Epidermal melanocyte (primary cell): ENCODE measurements around the gene WWC2.

Source experiments
- DNase-seq: peaks from one replicate; pipeline ENCODE4 v3.0.0; 2011; ENCODE audit warnings: low spot score; ENCODE audit not compliant: insufficient read length

The WWC2 gene

DNA sequence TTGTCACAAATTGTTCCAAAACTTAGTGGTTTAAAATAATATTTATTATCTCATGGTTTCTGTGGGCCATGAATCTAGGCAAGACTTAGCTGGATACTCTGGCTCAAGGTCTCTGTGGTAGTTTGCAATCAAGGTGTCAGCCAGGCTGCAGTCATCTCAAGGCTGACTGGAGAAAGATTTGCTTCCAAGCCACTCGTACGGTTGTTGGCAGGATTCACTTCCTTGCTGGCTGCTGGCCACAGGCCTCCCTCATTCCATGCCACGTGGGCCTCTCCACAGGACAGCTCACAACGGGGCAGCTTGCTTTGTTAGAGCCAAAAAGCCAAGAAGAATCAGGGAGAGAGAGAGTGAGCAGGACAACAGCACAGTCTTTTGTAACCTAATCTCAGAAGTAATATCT is 101.4 kb downstream of the WWC2 start:
- no peak for DNase-seq

DNA sequence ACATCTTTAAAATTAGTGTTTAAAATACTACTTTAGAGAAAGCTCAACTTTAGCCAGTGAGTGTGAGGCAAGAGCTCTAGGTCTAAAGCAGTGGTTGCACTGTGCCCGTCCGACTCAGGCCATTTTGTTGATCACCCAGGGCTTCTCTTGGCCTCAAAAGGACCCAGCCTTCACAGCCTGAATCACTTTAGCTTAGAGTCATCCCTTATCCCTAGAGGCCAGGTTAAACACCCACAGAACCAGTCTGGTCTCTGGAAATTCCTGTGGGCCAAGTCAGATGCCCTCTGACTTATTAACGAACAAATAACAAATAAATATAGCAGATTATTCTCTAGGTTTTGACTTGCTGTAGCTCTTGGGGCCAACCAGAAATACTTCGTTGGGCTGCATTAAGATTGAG is 102.3 kb downstream of the WWC2 start:
- DNase-seq = no peak

DNA sequence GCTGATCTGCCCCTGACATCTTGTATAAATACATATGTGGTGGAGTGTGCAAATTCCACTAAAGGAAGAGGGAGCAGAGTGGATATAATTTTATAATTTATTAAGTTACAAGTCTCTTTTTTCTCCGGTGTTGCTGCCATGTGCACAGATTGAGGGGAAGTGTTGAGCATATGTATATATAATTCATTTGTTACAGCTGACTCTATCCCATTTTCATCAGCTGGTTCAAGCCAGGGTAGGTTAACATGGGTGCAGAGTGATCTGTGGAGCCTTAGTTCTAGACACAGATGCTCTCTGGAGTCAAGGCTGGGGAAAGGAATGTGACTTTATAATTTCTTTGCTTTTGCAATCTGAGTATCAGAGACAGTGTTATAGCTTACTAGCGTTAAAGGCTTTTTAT is 103.5 kb downstream of the WWC2 start:
- DNase-seq = no peak

DNA sequence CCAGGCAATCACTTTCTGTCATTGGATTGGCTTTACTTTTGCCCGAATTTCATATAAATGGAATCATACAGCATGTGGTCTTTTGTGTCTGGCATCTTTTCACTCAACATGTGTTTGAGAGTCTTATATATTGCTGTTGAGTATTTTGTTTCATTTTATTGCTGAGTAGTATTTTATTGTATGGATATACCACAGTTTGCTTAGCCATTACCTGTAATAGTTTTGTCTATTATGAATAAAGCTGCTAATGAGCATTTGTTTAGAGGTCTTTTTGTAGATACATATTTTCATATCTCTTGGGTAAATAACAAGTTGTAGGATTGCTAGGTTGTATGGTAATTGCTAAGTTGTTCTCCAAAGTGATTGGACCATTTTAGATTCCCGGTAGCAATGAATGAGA is 105.7 kb downstream of the WWC2 start:
- DNase-seq = no peak

DNA sequence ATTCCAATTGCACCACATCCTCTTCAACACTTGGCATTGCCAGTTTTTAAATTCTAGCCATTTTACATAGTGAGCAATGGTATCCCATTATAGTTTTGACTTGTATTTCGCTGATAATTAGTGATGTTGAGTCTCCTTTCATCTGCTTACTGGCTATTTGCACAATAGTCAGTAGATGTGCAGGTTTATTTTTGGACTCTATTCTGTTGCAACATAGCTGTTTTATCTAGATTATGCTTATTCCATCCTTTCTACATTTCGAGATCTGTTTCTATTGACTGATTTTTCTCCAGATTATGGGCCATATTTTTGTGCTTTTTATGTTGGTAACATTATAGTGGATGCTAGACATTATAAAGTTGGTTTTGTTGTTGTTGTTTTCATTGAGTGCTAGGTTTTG is 106.1 kb downstream of the WWC2 start:
- DNase-seq = no peak

DNA sequence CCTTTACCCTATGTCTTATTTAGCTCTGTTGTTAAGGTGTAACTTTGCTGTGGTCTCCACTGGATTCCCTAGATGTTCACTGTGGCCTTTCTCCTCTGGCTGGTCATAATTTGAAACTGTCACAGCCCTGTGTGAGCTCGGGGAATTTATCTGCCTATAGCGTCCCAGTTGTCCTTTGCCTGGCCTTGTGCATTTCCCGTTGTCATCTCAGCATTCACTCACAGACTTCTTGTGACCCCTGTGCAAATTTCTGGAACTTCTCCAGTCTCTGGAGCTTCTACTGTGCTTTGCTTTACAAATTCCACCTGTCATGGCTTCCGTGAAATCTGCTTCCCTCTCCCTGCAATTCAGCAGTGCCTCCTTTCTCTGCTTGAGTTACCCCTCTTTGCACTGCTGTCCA is 106.7 kb downstream of the WWC2 start:
- no peak for DNase-seq

DNA sequence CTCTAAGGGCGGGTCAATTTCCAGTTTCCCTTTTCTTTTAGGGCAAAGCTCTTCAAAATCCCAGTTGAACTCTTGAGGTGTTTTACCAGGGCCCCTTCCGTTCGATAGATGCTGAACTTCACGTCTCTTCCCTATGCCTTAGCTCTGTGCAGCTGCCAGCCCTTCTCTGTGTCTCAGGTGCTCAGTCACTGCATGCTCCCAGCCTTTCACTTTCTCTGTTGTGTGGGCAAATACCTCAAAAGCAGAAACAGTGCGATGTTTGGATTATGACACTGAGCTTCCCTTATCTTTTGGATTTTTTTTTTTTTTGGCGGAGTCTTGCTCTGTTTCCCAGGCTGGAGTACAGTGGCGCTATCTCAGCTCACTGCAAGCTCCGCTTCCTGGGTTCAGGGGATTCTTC is 112.5 kb downstream of the WWC2 start:
- no peak for DNase-seq

DNA sequence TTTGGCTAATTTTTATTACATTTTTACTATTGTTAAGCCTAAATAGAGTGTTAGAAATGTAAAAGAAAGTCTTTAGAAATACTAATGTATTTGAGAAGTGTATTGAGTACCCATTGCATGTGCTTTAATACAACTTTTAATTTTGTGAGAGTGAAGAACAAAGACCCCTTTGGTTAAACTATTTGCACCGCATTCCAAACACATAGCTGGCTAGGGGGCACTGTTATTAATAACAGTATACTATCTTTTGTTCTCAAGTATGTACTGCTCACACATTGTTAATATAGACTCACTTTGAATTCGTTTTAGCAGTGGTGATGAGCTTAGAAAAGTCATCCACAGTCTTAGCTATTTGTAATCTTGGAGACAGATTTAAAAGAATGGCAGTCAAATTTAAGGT is 114.9 kb downstream of the WWC2 start:
- DNase-seq = no peak

DNA sequence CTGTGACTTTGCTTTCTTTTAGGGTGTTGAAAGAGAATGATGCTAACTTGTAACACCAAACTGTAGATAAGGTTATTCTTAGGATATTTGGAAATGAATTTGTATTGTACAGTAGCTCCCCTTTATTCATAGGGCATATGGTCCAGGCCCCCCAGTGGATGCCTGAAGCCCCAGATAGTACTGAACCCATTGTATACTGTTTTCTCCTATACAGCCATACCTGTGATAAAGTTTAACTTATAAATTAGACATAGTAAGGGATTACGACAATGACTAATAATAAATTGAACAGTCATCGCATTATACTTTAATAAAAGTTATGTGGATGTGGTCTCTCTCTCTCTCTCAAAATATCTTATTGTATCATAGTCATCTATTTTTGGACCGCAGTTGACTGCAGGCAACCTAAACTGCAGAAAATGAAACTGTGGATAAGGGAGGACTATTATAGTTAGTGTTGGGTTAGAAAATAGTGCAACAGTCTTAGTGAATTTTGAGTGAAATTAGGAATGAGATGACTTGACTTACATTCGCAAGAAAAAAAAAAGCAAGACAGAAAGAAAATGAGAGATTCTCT is 115.9 kb downstream of the WWC2 start:
- no peak for DNase-seq

DNA sequence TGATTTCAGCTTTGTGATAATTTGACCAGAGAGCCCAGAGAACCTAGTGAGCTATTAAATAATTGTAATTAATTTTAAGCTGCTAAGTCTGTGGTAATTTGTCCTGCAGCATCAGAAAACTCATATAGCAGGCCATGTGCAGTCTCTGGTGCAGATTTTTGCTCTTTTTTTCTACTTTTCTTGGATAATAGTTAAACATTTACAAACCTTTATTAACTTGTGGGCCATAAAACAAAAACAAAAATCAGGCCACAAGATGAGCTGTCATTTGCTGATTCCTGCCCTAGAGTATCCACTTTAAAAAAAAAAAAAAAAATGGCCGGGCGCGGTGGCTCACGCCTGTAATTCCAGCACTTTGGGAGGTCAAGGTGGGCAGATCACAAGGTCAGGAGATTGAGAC is 121.2 kb downstream of the WWC2 start:
- no peak for DNase-seq

DNA sequence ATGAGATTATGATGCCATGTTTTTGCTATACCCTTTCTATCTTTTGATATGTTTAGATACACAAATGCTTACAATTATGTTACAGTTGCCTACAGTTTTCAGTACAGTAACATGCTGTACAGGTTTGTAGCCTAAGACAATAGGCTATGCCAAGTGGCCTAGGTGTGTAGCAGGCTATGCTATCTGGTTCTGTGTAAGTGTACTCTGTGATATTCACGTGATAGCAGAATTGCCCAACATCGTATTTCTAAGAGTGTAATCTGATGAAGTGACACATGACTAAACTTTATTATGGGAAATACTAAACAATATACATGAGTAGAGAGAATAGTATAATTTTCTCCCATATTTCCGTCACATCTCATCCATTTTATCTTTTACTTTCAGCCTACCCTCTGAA is 124.0 kb downstream of the WWC2 start:
- DNase-seq = no peak

DNA sequence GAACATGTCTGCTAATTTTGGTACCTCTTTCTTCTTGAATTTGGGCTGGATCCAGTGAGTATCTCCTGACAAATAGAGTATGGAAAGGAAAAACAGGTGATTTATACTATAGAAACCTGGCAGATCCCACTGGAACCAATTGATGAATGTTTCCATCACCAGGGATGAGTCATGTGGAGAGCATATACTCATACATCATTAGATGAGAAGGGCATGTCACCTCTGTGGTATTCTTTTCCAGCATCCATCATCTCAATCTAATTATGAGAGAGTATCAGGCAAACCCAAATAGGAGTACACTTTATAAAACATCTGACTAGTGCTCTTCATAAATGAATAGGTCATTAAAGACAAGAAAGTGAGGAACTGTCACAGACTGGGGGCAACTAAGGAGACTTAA is 130.3 kb downstream of the WWC2 start:
- DNase-seq = no peak

DNA sequence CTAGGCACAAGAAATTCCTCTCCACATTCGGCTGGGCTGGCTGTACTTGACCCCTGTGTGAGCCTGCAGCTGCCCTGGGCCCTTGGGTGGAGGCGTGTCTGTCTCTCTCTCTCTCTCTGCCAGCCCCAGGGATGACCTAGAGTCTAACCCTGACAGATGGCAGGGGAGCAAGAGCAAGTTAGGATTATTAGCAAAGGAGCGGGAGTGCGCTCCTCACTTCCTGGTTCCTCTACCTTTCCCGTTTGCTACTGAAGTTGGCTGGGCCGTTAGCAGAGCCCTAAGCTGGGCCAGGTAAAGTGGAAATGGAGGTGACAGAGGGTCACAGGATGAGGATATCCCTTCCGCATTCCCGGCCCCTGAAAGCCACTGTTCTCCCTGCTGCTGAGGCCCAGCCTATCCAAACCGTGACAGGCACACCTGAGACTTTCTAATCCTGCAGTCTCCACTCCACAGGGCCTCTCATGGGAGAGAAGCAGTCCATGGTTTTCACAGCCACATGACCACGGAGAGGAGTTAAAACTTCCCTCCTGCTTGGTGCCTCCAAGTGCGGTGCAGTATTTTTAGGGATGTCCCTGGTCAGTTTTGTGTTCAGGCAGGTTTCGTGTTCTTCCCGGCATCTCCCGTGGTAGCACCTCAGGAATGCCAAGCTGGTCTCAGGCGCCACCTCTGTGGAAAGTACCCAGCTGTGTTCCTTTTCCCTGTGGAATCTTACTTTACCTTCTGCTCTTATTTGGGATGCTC is 141.7 kb downstream of the WWC2 start:
- DNase-seq = no peak

DNA sequence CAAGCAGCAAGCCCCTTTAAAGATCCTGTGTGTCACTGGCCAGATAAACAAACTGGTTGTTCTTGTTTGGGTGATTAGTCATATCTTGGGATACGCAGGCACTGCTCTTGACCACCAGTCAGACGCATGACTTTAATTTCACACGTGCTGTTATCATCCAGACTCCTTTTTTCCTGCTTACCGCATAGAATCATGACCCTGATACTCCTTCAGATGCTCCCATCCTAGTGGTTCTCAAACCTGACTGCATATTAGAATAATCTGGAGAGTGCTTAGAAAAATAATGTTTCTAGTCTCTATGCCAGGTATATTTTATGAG is 142.2 kb downstream of the WWC2 start:
- no peak for DNase-seq

DNA sequence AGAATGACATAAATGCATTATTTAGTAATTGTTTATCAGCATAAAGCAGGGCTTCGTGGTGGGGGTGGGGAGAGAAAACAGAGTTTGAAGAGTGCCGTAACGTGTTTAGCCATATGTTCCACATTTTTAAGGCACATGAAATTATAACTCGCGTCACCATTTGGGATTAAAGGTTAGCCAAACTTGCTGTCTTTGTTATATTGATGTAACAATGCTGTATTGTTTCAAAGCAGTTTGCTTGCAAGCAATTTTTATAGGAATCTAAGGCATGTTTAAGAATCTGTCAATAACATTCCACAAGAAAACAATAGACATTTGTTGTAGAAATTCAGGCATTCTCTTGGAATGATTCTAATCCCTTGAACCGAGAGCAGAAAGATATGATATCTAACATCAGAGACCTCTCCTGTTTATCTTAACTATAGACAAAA is 142.7 kb downstream of the WWC2 start:
- DNase-seq = no peak

DNA sequence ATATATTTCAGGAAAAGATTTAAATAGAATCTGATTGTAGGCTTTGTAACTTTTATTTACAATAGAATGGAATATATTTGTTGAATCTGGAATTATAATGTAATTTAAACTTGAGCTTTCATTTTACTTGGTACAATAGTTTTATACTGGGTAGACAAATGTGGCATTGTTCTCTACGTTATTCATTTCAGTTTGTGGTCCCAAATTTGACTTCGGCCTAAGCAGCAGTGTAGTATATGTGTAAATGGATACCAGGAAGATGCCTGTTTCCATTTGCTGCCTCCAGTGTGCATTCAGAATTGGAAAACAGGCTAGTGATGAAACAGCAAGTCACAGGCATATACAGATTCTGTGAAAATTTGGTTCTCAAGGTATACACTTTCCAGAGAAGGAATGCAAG is 143.2 kb downstream of the WWC2 start:
- no peak for DNase-seq

DNA sequence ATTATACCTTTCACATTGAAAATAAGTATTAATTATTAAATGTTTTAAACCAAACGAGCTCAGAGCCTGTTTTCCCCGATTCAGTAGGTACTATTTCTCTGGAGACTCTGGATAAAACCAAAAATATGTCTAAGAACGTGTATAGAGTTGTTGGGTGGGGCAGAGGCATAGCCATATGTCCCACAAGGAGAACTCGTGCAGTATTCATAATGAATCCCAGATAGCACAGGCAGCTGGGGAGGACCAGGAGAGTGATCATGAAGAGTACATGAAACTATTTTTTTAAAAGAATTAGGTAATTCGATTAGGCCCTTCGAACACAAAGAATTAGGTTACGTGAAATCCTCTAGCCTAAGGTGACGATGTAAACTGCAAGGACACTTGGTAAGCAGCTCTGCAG is 145.0 kb downstream of the WWC2 start:
- no peak for DNase-seq

DNA sequence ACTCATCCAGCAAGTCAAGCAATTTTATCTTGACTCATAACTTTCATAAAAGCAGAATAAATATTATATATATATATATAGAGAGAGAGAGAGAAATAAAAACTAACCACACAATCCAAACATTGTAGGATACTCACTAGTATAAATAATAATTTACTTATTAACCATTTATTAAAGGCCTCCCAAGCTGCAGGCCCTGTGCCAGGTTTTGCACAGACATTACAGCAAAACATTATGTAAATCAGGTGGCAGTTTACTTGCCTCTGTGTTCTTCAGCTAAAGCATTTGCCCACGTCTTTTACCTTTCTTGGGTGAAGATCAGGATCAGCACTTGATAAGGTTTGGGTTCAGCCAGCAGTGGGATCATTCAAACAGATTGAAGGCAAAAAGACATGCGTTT is 145.4 kb downstream of the WWC2 start:
- no peak for DNase-seq

DNA sequence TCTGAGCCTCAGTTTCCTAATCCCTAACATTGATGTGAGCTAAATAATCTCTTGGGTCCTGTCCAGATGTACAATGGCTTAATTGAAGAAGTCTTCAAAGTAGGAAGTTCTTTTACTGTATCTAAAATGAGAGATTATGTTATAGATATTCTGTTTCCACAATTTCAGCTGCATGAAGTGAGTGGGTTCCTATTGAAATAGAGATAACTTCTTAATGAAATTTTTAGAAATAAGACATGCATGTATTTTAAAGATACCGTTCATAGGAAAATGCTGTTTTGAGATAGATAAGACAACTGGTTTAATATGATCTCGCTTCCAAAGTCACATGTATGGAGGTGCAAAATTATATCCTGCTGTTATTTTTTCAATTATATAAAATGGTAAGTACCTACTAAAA is 149.1 kb downstream of the WWC2 start:
- no peak for DNase-seq

DNA sequence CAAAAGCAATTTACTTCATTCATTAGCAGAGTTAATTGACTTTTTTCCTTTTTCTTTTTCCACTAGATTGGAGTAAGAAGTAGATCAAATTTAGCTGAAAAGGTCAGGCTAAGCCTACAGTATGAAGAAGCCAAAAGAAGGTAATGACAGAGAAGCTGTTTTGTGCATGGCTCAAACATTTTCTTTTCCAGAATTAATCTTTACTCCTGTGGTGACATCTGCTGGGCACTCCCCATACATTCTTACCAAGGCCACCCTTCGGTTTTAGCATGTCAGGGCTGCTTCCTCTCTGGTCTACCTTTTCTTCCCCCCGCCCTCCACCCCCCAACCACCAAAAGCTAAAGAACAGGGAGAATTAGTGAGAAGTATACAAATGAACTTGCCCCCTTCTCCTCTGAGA is 150.8 kb downstream of the WWC2 start:
- no peak for DNase-seq

DNA sequence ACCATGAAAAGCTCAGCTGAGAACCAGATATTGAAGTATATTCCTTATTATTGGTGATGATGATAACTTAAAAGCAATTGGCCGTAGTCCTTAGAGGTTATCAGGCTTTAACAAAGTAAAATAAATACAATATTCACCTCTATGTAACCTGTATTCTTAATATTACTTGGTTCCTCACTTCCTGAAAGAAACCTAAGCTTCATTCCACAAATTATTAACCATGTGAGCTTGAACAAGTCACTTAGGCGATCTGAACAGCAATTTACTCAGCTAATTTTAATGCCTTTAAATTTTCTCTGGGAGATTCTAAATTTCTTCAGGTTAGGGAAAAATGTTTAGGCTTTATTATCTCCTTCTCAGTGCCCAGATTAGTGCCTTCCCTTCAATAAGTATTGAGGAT is 151.8 kb downstream of the WWC2 start:
- no peak for DNase-seq

DNA sequence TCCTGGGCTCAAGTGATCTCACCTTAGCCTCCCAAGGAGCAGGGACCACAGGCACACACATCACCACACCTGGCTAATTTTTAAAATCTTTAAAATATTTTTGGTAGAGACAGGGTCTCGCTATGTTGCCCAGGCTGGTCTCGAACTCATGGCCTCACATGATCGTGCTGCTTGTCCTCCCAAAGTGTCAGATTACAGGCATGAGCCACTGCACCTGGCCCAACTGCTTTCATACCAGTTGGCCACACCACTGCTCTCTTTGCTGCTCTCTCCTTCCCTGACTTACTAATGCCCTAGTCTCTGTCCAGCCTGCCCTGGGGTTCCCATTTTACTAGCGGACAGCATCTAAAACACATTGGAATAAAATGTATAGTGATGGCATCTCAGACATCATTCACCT is 153.9 kb downstream of the WWC2 start:
- DNase-seq = no peak

DNA sequence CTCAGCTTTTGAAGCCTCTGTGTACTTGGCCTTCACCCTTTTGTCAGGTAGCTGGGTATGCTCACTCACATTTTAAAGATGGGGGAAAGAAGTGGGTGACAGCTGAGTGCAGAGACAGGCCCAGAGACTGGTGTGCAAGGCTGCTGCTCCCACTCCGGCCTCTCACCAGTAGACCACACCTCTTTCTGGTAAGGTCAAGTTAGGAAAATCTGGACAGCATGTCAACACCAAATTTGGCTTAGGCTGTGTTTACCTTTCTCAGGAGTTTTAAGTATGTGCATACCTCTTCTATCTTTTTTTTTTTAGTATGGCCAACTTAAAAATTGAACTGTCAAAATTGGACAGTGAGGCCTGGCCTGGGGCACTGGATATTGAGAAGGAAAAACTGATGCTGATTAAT is 154.4 kb downstream of the WWC2 start:
- DNase-seq = no peak

DNA sequence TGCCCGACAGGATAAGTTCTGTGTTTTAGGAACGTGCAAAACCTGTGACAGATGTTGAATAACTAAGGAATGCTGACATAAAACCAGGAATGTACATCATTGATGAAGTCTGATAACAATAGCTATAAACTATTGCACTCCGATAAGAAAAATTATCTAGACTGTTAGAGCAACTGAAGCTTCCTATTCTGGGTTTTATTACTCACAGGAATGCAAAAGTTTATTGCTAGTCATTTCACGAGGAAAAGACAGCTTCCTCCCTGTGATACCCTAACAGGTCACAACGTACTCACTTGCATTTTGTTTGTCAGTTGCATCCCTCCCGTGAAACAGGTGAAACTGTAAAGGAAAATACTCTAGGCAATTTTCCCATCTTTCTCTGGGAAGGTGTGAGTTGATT is 155.1 kb downstream of the WWC2 start:
- DNase-seq = no peak
